NCI-H2227 (cell line): ENCODE measurements around the gene SLC33A1.
"Not testable (repeated sequence)": the region's sequence is repeated elsewhere in the genome, so short reads cannot be mapped to it uniquely, and the experiment has no call there.

Experiments
- DNase-seq: peaks from one replicate; lab custom pipeline; 2025; ENCODE audit not compliant: unreplicated experiment; lab: John Stamatoyannopoulos, UW

SLC33A1 gene

DNA sequence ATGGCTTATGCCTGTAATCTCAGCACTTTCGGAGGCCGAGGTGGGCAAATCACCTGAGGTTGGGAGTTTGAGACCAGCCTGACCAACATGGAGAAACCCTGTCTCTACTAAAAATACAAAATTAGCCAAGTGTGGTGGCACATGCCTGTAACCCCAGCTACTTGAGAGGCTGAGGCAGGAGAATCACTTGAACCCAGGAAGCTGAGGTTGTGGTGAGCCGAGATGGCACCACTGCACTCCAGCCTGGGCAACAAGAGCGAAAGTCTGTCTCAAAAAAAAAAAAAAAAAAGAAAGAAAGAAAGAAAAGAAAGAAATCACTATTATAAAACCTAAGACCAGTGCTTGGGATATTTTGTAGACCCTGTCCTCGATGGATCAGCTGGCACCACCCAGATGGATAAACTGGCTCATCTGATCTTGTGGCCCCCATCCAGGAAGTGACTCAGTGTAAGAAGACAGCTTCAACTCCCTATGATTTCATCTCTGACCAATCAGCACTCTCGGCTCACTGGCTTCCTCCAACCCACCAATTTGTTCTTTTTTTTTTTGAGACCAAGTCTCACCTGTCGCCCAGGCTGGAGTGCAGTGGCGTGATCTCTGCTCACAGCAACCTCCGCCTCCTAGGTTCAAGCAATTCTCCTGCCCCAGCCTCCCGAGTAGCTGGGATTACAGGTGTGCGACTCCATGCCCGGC is 8.2 kb upstream of the SLC33A1 start:
- DNase-seq = not testable (repeated sequence)

- DNase-seq = no peak
Observed at GRCh38 chr3:155861476-155862183, 7.4 kb upstream of the SLC33A1 start.

GRCh38 chr3:155860424-155860823 is 6.2 kb upstream of the SLC33A1 start:
- not testable (repeated sequence) for DNase-seq

DNA sequence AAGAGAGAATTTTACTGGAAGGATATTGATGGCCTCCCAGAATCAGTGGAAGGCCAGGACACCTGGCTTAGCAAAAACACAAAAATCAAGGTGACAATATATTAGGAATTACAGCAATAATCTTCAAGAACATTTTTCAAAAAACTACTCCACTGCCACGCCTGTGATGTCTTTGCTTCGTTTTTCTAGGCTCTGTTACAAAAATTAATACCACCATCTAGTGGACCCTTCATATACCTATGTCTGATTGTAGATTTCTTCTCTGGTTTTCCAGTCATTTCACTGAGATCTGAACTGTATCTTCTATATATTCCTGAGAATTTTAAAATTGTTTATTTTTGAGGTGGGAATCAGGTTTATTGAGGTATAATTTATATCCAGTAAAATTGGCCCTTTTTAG is 5.6 kb upstream of the SLC33A1 start:
- DNase-seq = peak; percentile 23

GRCh38 chr3:155853214-155854140 is 750 bp downstream of the SLC33A1 start:
- no peak for DNase-seq

- DNase-seq = no peak
Observed at GRCh38 chr3:155852341-155852740, 1.9 kb downstream of the SLC33A1 start.

GRCh38 chr3:155849404-155849803 is 4.8 kb downstream of the SLC33A1 start:
- not testable (repeated sequence) for DNase-seq

DNA sequence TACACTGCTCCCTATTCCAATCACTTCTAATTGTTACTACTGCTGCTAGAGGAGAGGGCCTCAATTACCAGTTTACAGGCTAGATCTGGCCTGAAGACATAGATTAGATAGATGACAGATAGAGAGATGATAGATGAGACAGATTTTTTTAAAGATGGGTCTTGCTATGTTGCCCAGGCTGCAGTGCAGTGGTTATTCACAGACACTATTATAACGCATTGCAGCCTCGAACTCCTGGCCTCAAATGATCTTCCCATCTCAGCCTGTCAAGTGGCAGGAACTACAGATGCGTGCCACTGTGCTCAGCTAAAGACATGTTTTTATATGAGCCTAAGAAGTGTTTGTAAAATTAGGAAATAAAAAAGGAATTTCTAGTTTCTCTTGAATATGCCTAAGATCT is 6.2 kb downstream of the SLC33A1 start:
- no peak for DNase-seq

DNA sequence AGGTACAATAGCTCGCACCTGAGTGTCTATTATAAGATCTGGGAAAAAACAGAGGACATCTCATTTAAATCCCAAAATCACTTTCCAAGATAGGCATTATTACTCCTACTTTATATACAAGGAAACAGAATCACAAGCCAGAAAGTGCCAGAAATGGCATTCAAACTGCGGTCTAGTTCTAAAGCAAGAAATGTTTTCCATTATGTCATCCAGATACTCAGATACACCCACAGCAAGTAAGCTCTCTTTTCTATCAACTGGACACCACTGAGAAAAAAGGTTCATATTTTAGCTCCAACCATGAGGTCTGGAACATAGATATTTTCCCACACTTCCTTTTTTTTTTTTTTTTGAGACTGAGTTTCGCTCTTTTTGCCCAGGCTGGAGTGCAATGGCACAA is 8.1 kb downstream of the SLC33A1 start:
- no peak for DNase-seq

DNA sequence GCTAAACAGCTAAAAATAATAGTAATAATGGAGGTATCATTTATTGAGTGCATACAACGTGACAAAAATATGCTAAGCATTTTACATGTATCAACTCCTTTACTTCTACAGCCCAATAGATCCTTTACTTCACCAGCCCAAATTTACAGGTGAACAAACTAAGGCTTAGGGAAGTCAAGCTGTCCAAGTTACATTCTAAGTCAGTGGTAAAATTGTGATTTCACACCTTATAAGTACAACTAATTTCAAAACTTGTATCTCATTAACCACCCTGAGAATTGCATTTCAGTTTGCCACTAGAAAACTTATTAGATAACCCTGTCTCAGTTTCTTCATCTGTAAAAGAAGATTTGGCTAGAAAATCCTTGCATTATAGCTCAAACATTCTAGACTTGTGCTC is 10.7 kb downstream of the SLC33A1 start:
- no peak for DNase-seq

- no peak for DNase-seq
Observed at GRCh38 chr3:155835341-155836071, 18.7 kb downstream of the SLC33A1 start.

DNA sequence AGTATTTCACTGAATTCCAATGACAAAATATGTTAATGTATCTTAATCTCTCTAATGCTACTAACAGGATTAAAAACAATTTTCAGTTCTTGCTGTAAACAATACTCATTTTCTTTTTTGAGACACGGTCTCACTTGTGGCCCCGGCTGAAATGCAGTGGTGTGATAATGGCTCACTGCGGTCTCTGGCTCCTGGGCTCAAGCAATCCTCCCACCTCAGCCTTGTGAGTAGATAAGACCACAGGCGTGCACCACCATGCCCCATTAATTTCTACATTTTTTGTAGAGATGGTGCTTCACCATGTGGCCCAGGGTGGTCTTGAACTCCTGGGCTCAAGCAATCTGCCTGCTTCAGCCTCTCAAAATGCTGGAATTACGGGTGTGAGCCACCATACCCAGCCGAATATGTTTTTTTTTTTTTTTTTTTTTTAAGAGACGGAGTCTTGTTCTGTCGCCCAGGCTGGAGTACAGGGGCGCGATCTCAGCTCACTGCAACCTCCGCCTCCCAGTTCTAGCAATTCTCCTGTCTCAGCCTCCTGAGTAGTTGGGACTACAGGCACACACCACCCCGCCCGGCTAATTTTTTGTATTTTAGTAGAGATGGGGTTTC is 25.6 kb downstream of the SLC33A1 start:
- DNase-seq = not testable (repeated sequence)

DNA sequence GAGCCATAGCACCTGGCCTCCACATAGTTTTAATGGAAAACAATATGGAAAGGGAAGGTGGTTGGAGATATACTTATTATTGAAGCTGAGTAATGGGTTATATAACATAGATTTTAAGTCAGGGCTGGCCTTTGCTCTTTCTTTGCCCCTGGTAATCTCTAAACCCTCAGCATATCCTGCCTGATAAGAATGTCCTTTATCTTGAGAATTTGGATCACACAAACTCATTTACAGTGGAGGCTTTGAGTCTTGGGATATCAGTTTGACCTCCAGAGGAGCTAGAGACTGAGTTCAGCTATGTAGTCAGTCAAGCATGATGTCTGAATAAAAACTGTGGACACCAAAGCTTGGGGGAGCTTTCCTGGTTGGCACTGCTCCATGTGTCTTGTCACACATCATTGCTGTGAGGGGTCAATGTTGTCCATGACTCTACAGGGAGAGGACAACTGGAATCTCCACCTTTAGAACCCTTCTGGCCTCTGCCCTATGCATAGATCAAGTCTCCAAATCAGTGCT is 39.1 kb downstream of the SLC33A1 start:
- DNase-seq = no peak

DNA sequence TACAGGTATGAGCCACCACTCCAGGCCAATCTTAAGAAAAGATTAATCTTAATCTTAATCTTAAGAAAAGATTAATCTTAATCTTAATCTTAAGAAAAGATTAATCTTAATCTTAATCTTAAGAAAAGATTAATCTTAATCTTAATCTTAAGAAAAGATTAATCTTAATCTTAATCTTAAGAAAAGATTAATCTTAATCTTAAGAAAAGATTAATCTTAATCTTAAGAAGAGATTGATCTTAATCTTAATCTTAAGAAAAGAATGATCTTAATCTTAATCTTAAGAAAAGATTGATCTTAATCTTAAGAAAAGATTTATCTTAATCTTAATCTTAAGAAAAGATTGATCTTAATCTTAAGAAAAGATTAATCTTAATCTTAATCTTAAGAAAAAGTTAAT is 41.0 kb downstream of the SLC33A1 start:
- not testable (repeated sequence) for DNase-seq

DNA sequence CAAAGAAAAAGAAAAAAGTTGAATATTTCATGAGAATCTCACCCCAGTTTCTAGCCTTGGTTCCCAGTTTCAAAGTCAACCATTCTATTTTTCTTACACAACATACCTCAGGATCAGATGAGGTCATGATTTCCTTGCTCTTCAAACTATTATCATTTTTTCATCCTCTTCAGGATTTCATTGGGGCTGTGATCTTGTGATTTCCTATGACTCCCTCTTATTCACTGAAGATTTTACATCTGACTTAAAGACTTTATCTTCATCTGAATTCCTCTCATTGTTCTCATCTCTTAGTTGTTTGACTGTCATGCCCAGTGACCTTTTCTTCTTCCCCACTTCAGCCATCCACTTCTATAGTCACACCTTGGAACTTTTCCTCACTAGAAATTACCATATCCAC is 45.0 kb downstream of the SLC33A1 start:
- DNase-seq = no peak

DNA sequence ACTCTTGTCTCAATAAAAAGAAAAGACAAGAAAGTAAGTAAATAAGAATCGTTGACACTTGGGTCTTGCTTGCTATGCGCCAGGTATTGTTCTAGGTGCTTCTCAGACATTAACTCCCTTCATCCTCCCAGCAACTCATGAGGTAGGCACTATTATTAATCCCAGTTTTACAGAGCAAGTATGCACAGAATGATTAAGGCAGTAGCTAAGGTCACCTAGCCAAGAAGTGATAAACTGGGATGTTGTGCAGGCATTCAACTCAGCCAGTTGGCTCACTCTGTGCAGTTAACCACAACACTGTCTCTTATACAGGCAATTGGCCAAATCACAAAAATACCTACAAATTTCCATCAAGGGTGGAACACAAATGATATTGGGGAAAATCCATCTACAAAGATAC is 46.4 kb downstream of the SLC33A1 start:
- no peak for DNase-seq

DNA sequence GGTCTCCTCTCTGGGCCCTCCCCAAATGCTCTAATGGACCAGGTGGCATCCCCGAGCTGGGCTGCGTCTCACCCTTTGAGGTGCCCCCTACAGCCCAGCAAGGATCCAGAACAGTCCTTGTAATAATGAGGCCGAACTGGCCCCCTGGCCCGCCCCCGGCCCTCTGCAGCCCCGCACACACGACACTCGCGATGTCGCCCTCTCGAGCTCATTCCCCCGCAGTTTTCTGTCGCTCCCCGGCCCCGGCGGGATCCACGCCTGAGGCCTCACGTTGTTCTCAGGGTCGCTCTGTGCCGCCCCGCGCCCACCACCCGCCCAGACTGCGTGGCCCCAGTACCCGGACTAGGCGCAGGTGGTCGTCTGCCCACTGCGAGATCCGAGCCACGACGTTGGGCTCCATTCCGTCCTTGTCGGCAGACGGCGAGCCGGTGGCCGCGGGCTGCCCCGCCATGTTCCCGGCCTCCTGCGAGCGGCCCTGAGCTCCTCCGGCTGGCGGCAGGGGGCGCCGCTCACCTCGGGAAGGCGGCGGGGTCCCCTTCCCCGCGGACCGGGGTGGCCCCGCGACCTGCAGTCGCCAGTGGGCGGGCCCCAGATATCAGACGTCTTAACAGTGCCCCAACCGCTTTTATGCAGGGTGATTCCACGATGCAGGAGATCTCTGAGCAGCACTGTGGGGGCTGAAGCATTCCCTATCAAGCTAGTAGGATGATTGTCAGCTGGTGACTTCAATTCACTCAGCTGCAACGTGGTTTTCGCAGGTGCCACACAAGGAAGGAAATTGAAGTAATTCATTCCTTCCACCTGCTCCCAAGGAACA is 48.2 kb downstream of the SLC33A1 start, which contains the start of gene C3orf33:
TSS of gene C3orf33 (minus strand) at position 477 of the 817 bp plus-strand sequence. CDS start at position 451, 26 bp downstream.
- DNase-seq = peak; percentile 71

- peak; percentile 41 for DNase-seq
Observed at GRCh38 chr3:155805204-155805801, 48.9 kb downstream of the SLC33A1 start.

DNA sequence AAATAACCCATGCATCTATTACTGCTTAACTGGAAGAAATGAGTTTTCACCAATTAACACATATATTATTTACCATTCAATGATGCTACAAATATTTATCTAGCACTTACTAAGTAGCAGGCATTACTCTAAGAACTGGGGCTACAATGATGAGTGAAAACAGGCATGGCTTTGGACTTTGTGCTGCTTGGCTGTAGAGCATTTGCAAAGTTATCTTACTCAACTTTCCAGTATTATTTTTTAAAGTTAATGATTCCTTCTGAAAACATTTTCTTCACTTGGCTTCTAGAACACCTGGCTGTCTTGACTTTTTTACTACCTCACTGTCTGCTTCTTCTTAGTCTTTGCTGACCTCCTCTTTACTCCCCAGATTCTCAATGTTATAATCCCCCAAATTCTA is 49.9 kb downstream of the SLC33A1 start:
- DNase-seq = no peak
